ENCODE measurements around the gene WDR7. TPM values are rescaled to one million over a fixed set of nuclear protein-coding genes. Genes with fewer than 3 reads are reported as not detected.

Gene WDR7
- total and polyA plus RNA-seq, 2 of the 4 experiments (the other 2 are of a cell fraction), result 3.7 to 23.3 TPM

GRCh38 chr18:56825878-56826277 is 174.7 kb downstream of the WDR7 start:
- H3K27ac ChIP-seq (ENCODE audit: insufficient read depth, low read length), result no peak overlapping the region
- H3K4me1 ChIP-seq (ENCODE audit: control insufficient read depth, insufficient read depth, low read length), result peaks cover 1% of the 10 kb centered on the region; the same call in 1 of the 2 replicates
- H3K18ac ChIP-seq (ENCODE audit: low read depth, low read length), result no peak overlapping the region
- no peaks in the 10 kb centered on the region for H3K27me3 ChIP-seq (ENCODE audit: control insufficient read depth, insufficient read depth, low read length)
- no peak overlapping the region for H3K4me2 ChIP-seq (ENCODE audit: low read depth, low read length)
- no peak overlapping the region for H2BK20ac ChIP-seq (ENCODE audit: low read depth, low read length)
- no peak overlapping the region for H2BK5ac ChIP-seq (ENCODE audit: low read depth, low read length, poor library complexity, severe bottlenecking)
- H3K56ac ChIP-seq (ENCODE audit: extremely low read depth, insufficient read depth, low read length), result no peak overlapping the region
- no TSS peak for BruUV-seq (replicated peaks)
- H4K20me1 ChIP-seq (ENCODE audit: insufficient read depth, low read length), result no peaks in the 10 kb centered on the region
- H4K8ac ChIP-seq (ENCODE audit: low read depth in 2 of 2, low read length in 2 of 2), result no peak overlapping the region
- no peak overlapping the region for H2BK120ac ChIP-seq (ENCODE audit: low read depth, low read length)
- intact Hi-C loops (cut with micrococcal nuclease), result no loop called here
- ChIA-PET CTCF (no interaction called here), POLR2A (ENCODE audit: unreplicated experiment) (no interaction called here)
- H3K9me1 ChIP-seq (ENCODE audit: insufficient read depth, low read length), result no peaks in the 10 kb centered on the region
- TF ChIP-seq CHD1 (IDR thresholded peaks at IDR 0.05; ENCODE audit: low read depth, low read length), result no peak
- TF ChIP-seq NFE2L2 (IDR thresholded peaks at IDR 0.05; ENCODE audit: low read depth, low read length), result no peak
- TF ChIP-seq RCOR1 (IDR thresholded peaks at IDR 0.05; ENCODE audit: insufficient replicate concordance, low read length), result no peak
- no peak for TF ChIP-seq CTCF (conservative IDR thresholded peaks at IDR 0.05; ENCODE audit: low read depth, low read length)
- TF ChIP-seq RFX5 (IDR thresholded peaks at IDR 0.05; ENCODE audit: low read depth, low read length), result no peak
- no peak for TF ChIP-seq MAZ (IDR thresholded peaks at IDR 0.05; ENCODE audit: borderline replicate concordance, low read depth, low read length)
- no peak for TF ChIP-seq ELK1 (IDR thresholded peaks at IDR 0.05; ENCODE audit: borderline replicate concordance, low read depth, low read length)
- TF ChIP-seq RAD21 (IDR thresholded peaks at IDR 0.05; ENCODE audit: low read length), result no peak
- TF ChIP-seq USF2 (IDR thresholded peaks at IDR 0.05; ENCODE audit: low read depth, low read length), result no peak
- TF ChIP-seq BHLHE40 (IDR thresholded peaks at IDR 0.05; ENCODE audit: low read depth, low read length), result no peak
- TF ChIP-seq MXI1 (IDR thresholded peaks at IDR 0.05; ENCODE audit: borderline replicate concordance, low read depth, low read length), result no peak
- no peak overlapping the region for H3K14ac ChIP-seq (replicated peaks; ENCODE audit: low read depth, low read length)
- H2BK15ac ChIP-seq (ENCODE audit: low read depth, low read length), result no peak overlapping the region
- in situ Hi-C loops (cut with MboI; ENCODE audit: low sequenced_read_pairs), result no loop called here
- no peaks in the 10 kb centered on the region for H3K9me3 ChIP-seq (ENCODE audit: control insufficient read depth, insufficient read depth, low read length)
- DNase-seq (no peak), ATAC-seq (ENCODE audit: low read depth) (no peak)
- dilution Hi-C loops (cut with HindIII; ENCODE audit: low sequenced_read_pairs, unreplicated experiment), result no loop called here
- H4K5ac ChIP-seq (ENCODE audit: low read depth, low read length), result no peak overlapping the region
- H2AK5ac ChIP-seq (ENCODE audit: low read depth, low read length), result no peak overlapping the region
- H3K4ac ChIP-seq (ENCODE audit: low read depth, low read length), result no peak overlapping the region
- no peak overlapping the region for H2AK9ac ChIP-seq (replicated peaks; ENCODE audit: low read depth, low read length, poor library complexity)
- H3K36me3 ChIP-seq (ENCODE audit: control insufficient read depth, insufficient read depth, low read length), result no peaks in the 10 kb centered on the region
- no peak overlapping the region for H3K23ac ChIP-seq (ENCODE audit: low read depth, low read length)
- no peak overlapping the region for H3K4me3 ChIP-seq (ENCODE audit: insufficient read depth, low read depth, low read length)
- no peaks in the 10 kb centered on the region for H3K79me1 ChIP-seq (ENCODE audit: low read depth in 1 of 2, low read length in 2 of 2)
- no peak overlapping the region for H4K91ac ChIP-seq (ENCODE audit: insufficient read depth, low read depth, low read length)
- H3K9ac ChIP-seq (ENCODE audit: low read depth, low read length), result no peak overlapping the region
- WGBS, 2 experiments (ENCODE audit: extremely low coverage in 2 of 2, insufficient read length in 1 of 2), result no CpG with 5 or more reads among the region's 2 CpGs
- no peak overlapping the region for H2AFZ ChIP-seq (replicated peaks; ENCODE audit: low read length, poor library complexity)
